GM19099 (cell line): ENCODE measurements around the gene SLC66A1.

Source experiments
- POLR2A ChIP-seq: IDR thresholded peaks from 3 replicates; pipeline ENCODE4 v1.6.1; 2011; ENCODE audit warnings: low read depth; ENCODE audit not compliant: insufficient read length; ENCODE audit errors: extremely low read depth

Gene SLC66A1

GRCh38 chr1:19345391-19345790 lies 33.3 kb downstream of the SLC66A1 start:
- TF ChIP-seq POLR2A: no peak

DNA sequence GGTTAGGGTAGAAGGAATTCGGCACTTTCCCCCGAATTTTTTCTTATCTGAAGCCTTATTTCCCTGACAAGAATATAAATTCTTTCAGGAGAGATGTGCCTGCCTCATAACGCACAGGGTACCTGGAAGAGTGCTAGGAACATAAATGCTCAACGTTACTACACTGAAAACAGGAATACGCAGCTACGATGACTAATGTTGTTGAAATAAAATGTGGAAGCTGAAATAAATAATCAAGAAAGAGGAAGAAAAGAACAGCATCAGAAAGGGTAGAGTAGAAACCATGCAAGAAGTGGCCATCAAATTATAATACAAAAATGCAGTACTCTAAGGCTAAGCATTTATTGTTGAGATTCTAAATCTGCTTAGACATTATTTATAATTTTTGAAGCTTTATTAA lies 33.9 kb downstream of the SLC66A1 start:
- TF ChIP-seq POLR2A: no peak

- no peak for TF ChIP-seq POLR2A
These were observed 35.5 kb downstream of the SLC66A1 start for GRCh38 chr1:19347533-19348172.

DNA sequence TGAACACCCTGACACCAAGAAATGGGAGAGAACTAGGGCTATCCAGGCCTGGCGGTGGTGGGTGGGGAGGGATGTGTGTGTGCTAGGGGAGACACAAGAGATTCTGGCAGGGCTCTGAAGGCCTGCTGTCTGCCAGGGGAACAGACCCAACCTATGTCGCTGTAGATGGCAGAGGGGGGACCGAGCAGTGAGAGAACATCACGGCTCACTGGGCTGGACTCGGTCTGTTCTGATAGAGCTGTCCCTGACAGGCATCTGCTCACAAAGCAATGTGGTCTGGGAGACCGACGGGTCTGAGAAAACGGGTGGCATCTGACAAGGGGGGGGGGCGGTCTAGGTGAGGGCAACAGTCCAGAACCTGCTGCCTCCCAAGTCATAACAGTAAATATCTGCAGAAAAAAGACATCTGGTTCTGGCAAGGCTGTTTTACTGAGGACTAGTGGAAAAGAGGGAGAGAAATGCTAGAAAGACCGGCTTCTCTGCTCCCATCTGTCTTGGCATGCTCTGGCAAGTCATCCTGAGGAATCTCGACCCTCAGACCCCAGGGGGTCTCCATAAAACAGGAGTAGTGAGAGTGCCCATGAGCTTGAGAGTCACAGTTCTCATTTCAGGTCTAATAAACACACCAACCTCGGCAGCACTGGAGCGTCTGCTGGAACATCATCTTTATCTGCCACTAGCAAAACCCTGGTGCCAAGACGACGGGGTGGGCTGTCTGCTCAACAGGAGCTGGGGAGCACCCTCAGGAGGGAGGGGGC lies 36.5 kb downstream of the SLC66A1 start:
- no peak for TF ChIP-seq POLR2A

DNA sequence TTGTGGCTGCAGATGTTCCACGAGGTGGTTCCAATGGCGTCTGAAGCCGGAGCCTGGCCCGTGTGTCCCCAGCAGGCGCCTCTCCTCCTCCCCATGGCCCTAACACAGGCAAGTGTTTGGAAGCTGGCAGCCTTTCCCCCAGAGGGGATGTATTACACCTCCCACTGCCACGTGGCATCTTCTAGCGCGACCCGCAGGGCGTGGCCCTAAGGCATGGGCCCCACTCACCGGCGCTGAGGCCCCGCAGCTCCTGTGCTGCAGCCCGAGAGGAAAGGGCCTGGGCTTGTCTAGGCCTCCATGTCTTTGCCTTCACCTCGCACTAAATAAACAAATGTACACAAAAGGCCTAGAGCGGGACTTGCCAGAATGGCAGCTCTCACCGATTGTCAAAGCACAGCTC lies 37.9 kb downstream of the SLC66A1 start:
- TF ChIP-seq POLR2A: no peak

- TF ChIP-seq POLR2A: no peak
These were observed 38.4 kb downstream of the SLC66A1 start for GRCh38 chr1:19350566-19350965.

DNA sequence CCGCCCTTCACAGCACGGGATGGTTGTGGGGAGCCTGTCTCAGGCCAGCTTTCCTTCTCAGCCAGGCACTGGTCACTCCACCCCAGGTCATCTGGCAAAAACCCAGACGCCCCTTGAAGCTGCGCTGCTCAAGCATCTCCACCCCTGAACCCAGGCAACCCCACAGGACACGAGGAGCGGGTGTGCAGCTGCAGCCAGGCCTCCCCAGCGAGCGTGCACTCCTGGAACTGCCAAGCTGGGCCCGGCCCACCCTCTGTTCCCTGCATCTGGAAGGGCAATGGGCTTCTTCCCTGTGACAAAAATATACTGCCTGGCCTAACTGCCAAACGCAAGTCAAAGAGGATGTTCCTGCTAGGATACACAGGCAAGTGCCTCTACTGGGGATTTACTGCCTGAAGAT lies 39.7 kb downstream of the SLC66A1 start:
- TF ChIP-seq POLR2A: no peak

DNA sequence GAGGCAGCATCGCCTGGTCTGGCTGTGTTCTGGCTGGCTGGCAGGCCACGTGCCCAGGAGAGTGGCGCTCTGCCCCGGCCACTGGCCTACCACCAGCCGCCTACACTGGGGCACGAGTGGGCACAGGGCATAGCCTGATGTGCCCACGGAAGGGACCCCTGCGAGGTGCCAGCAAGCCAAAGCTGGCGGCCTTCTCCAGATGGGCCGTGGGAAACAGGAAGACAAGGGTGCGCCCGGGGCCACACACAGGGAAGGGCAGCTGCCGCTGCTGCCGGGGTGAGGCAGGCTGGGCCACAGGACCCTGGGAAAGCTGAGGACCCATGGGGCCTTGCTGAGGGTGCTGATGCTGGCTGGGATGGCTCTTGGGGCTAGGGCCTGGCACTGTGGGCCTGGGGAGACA lies 40.7 kb downstream of the SLC66A1 start:
- TF ChIP-seq POLR2A: no peak

DNA sequence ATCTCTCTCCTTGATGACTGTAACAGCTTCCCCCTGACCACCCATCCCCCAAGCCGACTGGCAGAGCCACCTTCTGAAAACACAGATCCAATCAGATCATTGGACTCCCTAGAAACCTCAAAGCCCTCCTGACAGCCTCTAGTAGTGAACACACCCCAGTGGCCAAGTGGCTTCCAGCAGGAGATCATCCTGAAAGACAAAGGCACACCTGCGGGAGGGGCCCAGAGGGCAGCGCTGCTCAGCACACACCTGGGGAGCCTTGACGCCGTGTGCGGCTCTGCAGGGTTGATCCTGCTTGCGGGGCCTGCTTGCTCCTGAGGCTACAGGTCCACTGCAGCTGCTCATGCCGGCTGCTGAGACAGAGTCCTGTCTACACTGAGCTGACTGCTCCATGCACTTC lies 41.5 kb downstream of the SLC66A1 start:
- TF ChIP-seq POLR2A: no peak

- no peak for TF ChIP-seq POLR2A
These were observed 42.4 kb downstream of the SLC66A1 start for GRCh38 chr1:19354531-19354981.

DNA sequence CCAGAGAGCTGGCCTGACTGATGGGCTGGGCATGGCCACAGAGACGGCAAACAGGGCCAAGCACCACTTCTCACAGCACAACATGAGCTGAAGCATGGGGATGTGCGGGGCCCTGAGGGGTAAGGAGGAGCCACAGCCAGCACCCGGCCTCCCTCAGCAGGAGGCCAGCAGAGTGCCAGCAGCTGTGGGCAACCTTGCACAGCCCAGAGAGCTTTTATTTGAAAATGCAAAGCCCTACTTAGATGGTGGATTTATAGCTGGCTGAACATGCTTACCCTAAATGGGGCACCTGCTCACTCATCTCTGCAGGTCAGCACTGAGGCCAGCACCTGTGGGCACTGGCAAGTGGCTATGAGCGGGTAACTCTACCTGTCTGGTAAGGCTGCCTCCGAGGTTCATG lies 44.1 kb downstream of the SLC66A1 start:
- no peak for TF ChIP-seq POLR2A

DNA sequence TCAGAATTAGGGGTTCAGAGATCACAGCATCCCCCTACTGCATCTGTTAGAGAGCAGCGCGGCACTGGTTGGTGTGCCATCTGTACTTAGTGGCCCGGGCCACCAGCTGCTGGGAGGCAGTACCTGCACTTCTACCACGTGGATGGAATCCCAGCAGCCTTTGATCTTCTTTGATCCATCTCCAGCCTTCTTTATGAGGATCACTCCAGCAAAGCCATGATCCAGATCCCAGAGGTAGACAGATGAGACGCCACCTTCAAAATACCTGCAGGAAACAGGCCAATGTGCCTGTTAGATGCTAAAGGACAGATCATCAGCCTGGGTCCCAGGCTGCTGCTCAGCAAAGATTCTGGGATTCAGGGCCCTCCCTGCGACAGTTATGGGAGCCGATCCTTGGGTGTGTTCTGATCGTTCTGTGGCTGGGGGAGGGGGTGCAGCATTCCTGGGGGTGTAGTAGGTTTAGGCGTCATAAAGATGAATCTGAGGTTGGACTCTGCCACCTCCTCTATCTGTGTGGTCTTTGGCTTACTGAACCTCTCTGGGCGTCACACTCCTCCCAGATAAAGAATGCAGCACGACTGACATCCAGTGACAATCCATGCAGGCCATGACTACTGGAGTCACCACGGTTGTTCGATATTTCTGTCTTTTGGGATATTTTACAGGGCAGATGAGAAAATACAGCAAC lies 45.3 kb downstream of the SLC66A1 start:
- TF ChIP-seq POLR2A: no peak

DNA sequence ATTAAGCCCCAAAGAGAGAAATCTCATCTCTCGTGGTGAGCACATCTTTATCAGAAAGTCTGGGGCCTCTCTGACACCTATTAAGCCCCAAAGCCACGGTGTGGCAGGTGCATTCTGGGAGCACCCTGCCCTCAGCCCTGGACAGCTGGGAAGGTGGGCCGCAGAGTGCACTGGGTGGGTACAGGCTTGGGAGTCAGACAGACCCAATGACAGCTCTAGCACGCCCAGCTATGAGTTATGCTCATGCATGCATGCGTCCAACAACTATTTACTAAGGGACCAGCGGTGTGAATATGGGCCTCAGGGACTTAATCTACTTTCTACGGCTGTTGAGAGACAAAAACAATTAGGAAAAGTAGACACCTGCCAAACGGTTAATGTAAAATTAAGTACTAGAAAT lies 46.6 kb downstream of the SLC66A1 start:
- TF ChIP-seq POLR2A: no peak

GRCh38 chr1:19359357-19359756 lies 47.2 kb downstream of the SLC66A1 start:
- TF ChIP-seq POLR2A: no peak

DNA sequence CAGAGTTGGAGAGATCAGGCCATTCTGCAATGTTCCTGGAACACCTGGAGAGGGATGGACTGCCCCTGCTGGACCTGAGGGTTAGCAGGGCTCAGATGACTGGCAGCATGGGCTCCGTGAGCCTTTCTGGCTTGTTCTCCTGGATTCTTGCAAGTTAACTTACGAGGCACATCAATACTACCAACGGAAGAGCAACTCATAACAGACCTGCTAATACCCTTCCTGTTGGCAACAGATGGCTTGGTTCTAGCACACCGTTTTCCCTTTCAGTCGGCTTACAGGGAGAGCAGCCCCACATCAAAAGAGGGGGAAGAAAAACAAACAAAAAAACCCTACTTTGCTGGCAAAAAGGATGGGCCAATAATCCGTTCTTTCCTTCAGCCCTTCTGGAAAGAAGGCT lies 47.9 kb downstream of the SLC66A1 start:
- no peak for TF ChIP-seq POLR2A

GRCh38 chr1:19360432-19360831 lies 48.3 kb downstream of the SLC66A1 start:
- TF ChIP-seq POLR2A: no peak
